ENCODE data around the gene IL13.

The IL13 gene

DNA sequence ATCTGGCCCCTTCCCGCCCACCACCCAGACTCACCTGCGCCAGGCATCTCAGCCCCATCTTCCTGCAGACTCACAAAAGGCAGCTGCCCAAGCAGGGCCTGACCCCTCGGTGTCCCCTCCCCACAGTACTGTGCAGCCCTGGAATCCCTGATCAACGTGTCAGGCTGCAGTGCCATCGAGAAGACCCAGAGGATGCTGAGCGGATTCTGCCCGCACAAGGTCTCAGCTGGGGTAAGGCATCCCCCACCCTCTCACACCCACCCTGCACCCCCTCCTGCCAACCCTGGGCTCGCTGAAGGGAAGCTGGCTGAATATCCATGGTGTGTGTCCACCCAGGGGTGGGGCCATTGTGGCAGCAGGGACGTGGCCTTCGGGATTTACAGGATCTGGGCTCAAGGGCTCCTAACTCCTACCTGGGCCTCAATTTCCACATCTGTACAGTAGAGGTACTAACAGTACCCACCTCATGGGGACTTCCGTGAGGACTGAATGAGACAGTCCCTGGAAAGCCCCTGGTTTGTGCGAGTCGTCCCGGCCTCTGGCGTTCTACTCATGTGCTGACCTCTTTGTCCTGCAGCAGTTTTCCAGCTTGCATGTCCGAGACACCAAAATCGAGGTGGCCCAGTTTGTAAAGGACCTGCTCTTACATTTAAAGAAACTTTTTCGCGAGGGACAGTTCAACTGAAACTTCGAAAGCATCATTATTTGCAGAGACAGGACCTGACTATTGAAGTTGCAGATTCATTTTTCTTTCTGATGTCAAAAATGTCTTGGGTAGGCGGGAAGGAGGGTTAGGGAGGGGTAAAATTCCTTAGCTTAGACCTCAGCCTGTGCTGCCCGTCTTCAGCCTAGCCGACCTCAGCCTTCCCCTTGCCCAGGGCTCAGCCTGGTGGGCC, 1.9 kb downstream of the IL13 start:
- Histone ChIP-seq H3K27ac (ENCODE audit: low read depth, low read length) (no peak overlapping the region), H3K36me3 (ENCODE audit: control insufficient read depth, insufficient read depth, low read length) (no peaks in the 10 kb centered on the region), H3K9ac (ENCODE audit: low read length) (no peak overlapping the region), H3K4me3 (ENCODE audit: low read length) (no peak overlapping the region), H3K4me1 (ENCODE audit: control insufficient read depth, insufficient read depth, low read length) (peaks cover 3% of the 10 kb centered on the region), H3K27me3 (ENCODE audit: control insufficient read depth, insufficient read depth, low read length) (peaks cover 6% of the 10 kb centered on the region)

- H3K27ac ChIP-seq (ENCODE audit: low read depth, low read length): no peak overlapping the region
- no peak overlapping the region for H3K9ac ChIP-seq (ENCODE audit: low read length)
- H3K27me3 ChIP-seq (ENCODE audit: control insufficient read depth, insufficient read depth, low read length): peaks cover 3% of the 10 kb centered on the region
- H3K4me3 ChIP-seq (ENCODE audit: low read length): no peak overlapping the region
- H3K36me3 ChIP-seq (ENCODE audit: control insufficient read depth, insufficient read depth, low read length): no peaks in the 10 kb centered on the region
- no peaks in the 10 kb centered on the region for H3K4me1 ChIP-seq (ENCODE audit: control insufficient read depth, insufficient read depth, low read length)
These were observed 3.4 kb downstream of the IL13 start for GRCh38 chr5:132661231-132662003.

DNA sequence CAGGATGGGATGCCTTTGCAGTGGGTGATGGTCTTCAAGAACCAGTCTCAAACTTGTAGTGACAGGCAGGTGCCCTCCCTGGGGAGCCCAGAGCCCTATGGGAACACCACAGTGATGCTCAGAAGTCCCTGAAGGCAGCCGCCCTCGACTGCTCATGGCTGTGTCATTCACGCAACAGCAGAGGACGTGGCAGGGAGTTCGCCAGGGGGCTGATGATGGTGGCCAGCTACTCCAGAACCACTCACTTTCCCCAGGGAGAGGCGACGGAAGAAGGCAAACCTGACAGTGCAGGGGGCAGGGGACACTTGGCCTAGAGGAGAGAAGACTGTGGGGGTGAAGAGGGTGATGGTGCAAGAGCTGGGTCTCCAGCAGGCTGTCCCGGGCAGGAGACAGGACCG, 4.0 kb downstream of the IL13 start:
- no peak overlapping the region for H3K9ac ChIP-seq (ENCODE audit: low read length)
- no peaks in the 10 kb centered on the region for H3K4me1 ChIP-seq (ENCODE audit: control insufficient read depth, insufficient read depth, low read length)
- H3K36me3 ChIP-seq (ENCODE audit: control insufficient read depth, insufficient read depth, low read length): no peaks in the 10 kb centered on the region
- H3K27me3 ChIP-seq (ENCODE audit: control insufficient read depth, insufficient read depth, low read length): no peaks in the 10 kb centered on the region
- no peak overlapping the region for H3K27ac ChIP-seq (ENCODE audit: low read depth, low read length)
- H3K4me3 ChIP-seq (ENCODE audit: low read length): no peak overlapping the region

DNA sequence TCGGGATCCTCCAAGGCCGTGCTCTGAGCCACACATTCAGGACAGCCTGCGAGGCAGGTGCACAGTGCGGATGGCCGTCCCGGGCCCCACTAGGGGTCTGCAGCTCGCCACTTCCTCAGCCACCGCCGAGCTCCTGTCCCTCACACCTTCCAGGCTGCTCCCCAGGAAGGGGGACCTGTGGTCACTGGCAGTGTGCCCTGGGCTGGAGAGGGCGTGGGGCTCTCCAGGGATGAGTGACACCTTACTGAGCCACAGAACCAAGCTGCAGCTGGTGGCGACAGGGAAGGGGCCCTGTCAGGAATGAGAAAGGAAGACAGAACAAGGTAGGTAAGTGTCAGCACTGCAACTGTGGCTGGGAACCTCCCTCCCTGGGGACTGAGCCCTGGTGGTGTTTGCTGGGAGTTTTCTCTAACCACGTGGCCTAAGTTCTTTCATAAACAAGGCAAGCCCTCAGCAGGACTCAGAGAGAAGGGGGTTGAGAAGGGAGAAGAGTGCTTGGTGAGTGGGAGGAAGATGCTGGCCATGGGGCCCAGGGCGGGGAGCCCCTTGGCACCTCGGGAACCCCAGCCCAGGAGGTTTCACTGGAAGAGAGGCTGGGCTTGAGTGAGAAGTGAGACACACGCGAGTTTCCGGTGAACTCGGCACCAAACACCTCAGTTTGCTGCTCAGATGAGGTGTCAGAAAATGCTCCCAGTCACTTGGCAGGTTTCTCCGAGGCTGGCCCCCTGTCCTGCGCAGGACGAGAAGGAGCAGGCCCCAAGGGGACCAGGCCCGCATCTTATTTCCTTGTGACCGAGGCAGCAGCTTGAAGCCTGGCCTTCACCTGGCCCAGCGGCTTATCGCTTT, 5.2 kb downstream of the IL13 start:
- Histone ChIP-seq H3K27ac (ENCODE audit: low read depth, low read length) (no peak overlapping the region), H3K27me3 (ENCODE audit: control insufficient read depth, insufficient read depth, low read length) (no peaks in the 10 kb centered on the region), H3K36me3 (ENCODE audit: control insufficient read depth, insufficient read depth, low read length) (no peaks in the 10 kb centered on the region), H3K9ac (ENCODE audit: low read length) (no peak overlapping the region), H3K4me3 (ENCODE audit: low read length) (no peak overlapping the region), H3K4me1 (ENCODE audit: control insufficient read depth, insufficient read depth, low read length) (no peaks in the 10 kb centered on the region)

DNA sequence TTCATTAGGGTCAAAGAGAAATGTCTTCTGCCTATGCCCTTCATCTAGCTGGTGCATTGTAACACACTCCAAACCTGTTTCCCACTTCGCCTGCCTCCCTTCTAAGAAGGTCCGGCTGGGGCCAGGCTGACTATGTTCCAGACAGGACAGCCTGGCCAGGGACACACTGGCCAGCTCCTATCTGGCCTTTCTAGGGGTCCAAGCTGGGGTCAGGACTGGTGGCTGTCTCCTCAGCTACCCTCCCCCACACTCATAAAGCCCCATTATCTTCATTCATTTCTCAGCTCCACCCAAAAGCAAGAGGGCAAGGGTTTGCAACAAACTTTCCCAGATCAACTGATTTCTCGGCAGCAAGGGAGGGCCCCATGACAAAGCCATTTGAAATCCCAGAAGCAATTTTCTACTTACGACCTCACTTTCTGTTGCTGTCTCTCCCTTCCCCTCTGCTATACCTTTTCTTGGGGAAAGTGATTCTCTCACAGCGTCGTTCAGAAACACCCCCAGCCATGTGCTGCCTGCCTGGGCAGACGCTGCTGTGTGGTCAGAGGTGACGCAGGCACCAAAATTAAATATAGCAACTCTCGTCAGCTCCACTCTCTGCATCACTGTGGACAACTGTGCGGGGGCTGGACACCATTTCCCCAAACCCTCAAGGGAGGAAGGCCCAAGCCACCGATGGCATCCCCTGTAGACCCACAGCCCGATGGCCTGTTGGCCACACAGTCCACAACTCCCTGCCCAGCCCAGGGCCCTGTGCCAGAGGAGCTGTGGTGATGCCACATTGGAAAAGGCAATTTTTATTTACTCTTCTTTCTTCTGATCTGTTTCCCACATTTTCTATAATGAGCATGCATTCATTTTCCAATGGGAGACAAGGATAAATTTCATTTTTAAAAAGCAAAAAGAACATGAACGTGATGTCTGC, 6.1 kb downstream of the IL13 start:
- Histone ChIP-seq H3K4me1 (ENCODE audit: control insufficient read depth, insufficient read depth, low read length) (no peaks in the 10 kb centered on the region), H3K4me3 (ENCODE audit: low read length) (no peak overlapping the region), H3K27ac (ENCODE audit: low read depth, low read length) (no peak overlapping the region)

DNA sequence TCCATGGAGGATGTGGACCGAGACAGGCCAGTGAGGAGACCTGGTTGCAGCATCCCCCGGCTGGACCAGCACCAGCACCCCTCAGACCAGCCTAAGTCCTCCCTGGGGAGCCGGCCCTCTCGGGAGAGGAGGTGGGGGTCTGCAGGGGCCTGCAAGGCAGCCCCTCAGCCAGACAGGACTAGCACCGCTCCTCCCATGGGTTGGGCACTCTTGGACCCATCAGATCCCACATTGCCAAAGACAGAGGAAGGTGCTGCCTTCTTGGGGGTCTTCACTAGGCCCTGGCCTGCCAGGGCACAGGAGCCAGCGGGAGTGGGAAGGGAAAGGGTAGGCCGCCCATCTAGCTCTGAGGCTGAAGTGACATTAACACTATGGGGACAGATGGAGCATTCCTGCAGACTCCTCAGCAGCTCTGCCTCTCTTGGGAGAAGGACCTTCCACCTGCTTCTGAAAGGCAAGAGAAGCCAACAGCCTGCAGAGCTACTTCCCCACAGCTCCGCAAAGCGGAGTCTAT, 6.8 kb downstream of the IL13 start:
- no peaks in the 10 kb centered on the region for H3K27me3 ChIP-seq (ENCODE audit: control insufficient read depth, insufficient read depth, low read length)
- no peak overlapping the region for H3K9ac ChIP-seq (ENCODE audit: low read length)
- H3K36me3 ChIP-seq (ENCODE audit: control insufficient read depth, insufficient read depth, low read length): no peaks in the 10 kb centered on the region
- no peaks in the 10 kb centered on the region for H3K4me1 ChIP-seq (ENCODE audit: control insufficient read depth, insufficient read depth, low read length)
- no peak overlapping the region for H3K4me3 ChIP-seq (ENCODE audit: low read length)
- no peak overlapping the region for H3K27ac ChIP-seq (ENCODE audit: low read depth, low read length)

More for the DNA sequence above, 6.1 kb downstream of the IL13 start:
- Histone ChIP-seq H3K36me3 (ENCODE audit: control insufficient read depth, insufficient read depth, low read length) (no peaks in the 10 kb centered on the region), H3K9ac (ENCODE audit: low read length) (no peak overlapping the region), H3K27me3 (ENCODE audit: control insufficient read depth, insufficient read depth, low read length) (no peaks in the 10 kb centered on the region)

GRCh38 chr5:132665574-132666080, 7.7 kb downstream of the IL13 start:
- H3K27me3 ChIP-seq (ENCODE audit: control insufficient read depth, insufficient read depth, low read length): no peaks in the 10 kb centered on the region

DNA sequence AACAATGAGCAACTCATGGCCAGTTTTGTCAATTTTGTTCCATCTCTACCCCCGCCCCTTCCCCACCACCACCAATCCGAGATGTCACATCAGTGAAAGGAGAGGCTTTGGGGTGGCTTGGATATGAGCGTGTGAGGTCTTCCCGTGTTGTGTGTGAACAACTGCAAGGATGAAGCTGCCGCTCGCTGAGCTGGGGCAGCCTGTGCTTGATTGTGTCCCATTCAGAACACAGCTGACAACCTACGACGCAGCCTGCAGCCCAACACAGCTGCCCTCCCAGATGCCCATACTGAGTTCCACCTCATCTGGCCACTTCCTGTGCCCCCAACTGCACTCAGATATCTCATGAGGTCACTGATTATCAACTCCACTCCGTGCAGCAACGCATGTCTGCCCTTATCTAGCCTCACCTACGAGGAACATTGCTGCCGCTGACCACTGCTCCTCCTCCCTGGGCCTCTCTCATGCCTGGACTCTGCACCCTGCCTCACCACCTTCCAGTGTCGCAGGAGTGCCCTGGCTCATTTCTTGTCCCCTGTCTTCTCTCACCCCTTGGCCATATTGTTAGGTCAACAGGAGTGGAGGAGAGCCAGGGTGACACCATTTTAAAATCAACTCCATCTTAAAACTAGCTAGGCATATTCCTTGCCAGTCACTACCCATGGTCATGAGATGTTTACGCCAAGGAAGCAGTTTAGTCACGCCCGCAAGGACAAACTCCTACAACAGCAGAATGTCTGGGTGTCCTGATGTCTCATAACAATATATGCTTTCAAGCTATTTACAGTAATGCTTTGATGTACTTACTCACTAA, 8.5 kb downstream of the IL13 start:
- no peaks in the 10 kb centered on the region for H3K4me1 ChIP-seq (ENCODE audit: control insufficient read depth, insufficient read depth, low read length)
- H3K27me3 ChIP-seq (ENCODE audit: control insufficient read depth, insufficient read depth, low read length): no peaks in the 10 kb centered on the region
- H3K4me3 ChIP-seq (ENCODE audit: low read length): no peak overlapping the region
- no peaks in the 10 kb centered on the region for H3K36me3 ChIP-seq (ENCODE audit: control insufficient read depth, insufficient read depth, low read length)
- no peak overlapping the region for H3K9ac ChIP-seq (ENCODE audit: low read length)
- H3K27ac ChIP-seq (ENCODE audit: low read depth, low read length): no peak overlapping the region

More at GRCh38 chr5:132665574-132666080, 7.7 kb downstream of the IL13 start:
- Histone ChIP-seq H3K4me1 (ENCODE audit: control insufficient read depth, insufficient read depth, low read length) (no peaks in the 10 kb centered on the region), H3K4me3 (ENCODE audit: low read length) (no peak overlapping the region), H3K36me3 (ENCODE audit: control insufficient read depth, insufficient read depth, low read length) (no peaks in the 10 kb centered on the region), H3K27ac (ENCODE audit: low read depth, low read length) (no peak overlapping the region), H3K9ac (ENCODE audit: low read length) (no peak overlapping the region)

DNA sequence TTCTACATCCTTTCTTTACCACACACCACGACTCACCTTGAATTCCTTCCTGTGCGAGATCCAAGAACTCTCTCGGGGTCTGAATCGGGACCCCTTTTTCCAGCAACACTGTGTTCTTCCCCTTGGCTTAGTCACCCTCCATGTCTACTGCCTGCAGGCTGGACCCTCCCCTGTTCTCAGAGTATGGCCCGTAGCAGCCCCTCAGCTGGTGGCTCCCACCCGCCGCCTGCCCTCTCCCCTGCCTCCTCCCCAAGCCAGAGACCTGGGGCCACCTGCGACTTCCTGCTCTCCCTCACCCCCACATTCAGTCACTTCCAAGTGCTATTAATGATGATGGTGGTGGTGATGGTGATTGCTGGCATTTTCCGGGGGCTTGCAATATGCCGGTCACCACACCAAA, 9.3 kb downstream of the IL13 start:
- H3K4me3 ChIP-seq (ENCODE audit: low read length): no peak overlapping the region
- H3K4me1 ChIP-seq (ENCODE audit: control insufficient read depth, insufficient read depth, low read length): no peaks in the 10 kb centered on the region
- H3K36me3 ChIP-seq (ENCODE audit: control insufficient read depth, insufficient read depth, low read length): no peaks in the 10 kb centered on the region
- H3K9ac ChIP-seq (ENCODE audit: low read length): no peak overlapping the region
- no peak overlapping the region for H3K27ac ChIP-seq (ENCODE audit: low read depth, low read length)
- H3K27me3 ChIP-seq (ENCODE audit: control insufficient read depth, insufficient read depth, low read length): no peaks in the 10 kb centered on the region

DNA sequence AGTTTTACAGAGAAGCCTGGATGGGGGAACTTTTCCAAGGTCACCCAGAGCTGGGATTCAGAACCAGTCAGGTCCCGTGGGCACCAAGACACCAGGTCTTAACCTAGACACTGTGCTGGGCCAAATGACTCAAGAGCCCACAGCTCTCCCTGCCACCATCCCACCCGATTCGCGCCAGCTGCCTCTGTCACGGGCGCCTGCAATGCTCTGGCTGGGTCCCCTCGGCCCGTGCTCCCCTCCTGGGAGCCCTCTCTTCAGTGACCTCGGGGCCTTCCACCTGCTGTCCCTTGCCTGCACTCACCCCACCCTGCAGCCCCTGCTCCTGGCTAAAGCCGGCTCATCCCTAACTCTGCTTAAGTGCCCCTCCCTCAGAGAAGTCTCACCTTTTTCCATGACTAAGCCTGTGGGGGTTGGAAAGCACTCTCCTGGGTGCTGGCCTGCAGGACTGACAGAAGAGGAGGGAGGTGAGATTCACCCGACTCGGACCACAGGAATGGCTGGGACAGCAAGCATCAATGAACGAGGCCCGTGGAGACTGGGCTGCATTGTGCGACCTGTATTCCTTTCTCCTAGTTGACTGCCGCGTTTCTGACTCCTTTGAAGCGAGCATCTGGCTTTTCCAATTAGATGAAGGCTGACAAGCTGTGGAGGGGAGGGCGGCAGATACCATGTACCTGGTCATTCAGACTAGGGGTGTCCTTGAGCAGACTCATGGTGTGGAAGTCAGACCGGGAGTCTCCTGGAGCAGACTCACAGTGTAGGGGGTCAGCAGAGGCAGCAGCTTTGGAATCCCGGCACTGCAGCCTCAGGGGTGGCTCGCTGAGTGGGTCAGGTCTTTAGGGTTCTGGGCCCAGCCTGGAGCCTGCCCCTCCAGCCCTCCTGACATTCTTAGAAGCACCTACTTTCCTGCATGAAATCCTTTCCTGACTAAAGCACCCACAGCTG, 10.1 kb downstream of the IL13 start:
- Histone ChIP-seq H3K27me3 (ENCODE audit: control insufficient read depth, insufficient read depth, low read length) (no peaks in the 10 kb centered on the region), H3K9ac (ENCODE audit: low read length) (no peak overlapping the region), H3K4me3 (ENCODE audit: low read length) (no peak overlapping the region), H3K36me3 (ENCODE audit: control insufficient read depth, insufficient read depth, low read length) (no peaks in the 10 kb centered on the region), H3K4me1 (ENCODE audit: control insufficient read depth, insufficient read depth, low read length) (no peaks in the 10 kb centered on the region), H3K27ac (ENCODE audit: low read depth, low read length) (no peak overlapping the region)

Data from rectal smooth muscle tissue (tissue), 1 donor.